Neural crest cell (in vitro differentiated cells): ENCODE measurements around the gene TRABD. TPM values are rescaled to one million over a fixed set of nuclear protein-coding genes. Genes with fewer than 3 reads are reported as not detected.
A peak's percentile ranks its signal among the peaks of the same experiment; 100 is the strongest.

Experiments
- DNase-seq: peaks from one replicate; pipeline ENCODE4 v3.0.0; 2021; ENCODE audit warnings: low read depth, mixed read lengths, low spot score
- H3K27ac Mint-ChIP-seq: one replicate; pipeline ENCODE4 v1.8.0; 2021; ENCODE audit warnings: mild to moderate bottlenecking, mixed read lengths; ENCODE audit not compliant: unreplicated experiment
- H3K27me3 Mint-ChIP-seq: 2 replicates; pipeline ENCODE4 v1.8.0; 2021; ENCODE audit warnings: low read depth, mild to moderate bottlenecking, mixed read lengths
- H3K36me3 Mint-ChIP-seq: 2 replicates; pipeline ENCODE4 v1.8.0; 2021; ENCODE audit warnings: low read depth, mild to moderate bottlenecking, mixed read lengths
- H3K4me1 Mint-ChIP-seq: 2 replicates; pipeline ENCODE4 v1.8.0; 2021; ENCODE audit warnings: mixed read lengths
- H3K4me3 Mint-ChIP-seq: one replicate; pipeline ENCODE4 v1.8.0; 2021; ENCODE audit warnings: mild to moderate bottlenecking, mixed read lengths
- H3K9me3 Mint-ChIP-seq: 2 replicates; pipeline ENCODE4 v1.8.0; 2021; ENCODE audit warnings: mixed read lengths
- total RNA-seq: library from RNA; stranded (reverse); gene quantifications from 2 replicates; pipeline ENCODE4 v1.2.1, GENCODE V29; 2021
- TF ChIP-seq, protein P1 (sequence below): fragments of 200-600 bp; sonication (generic); conservative IDR thresholded peaks from 2 replicates; pipeline ENCODE4 v1.5.0; 2021; ENCODE audit warnings: antibody characterized with exemption, mild to moderate bottlenecking

The TRABD gene
- total RNA-seq, 1 donor from 2014 or later: 45.7 TPM

- no peak for DNase-seq
- H3K27me3 Mint-ChIP-seq: peaks cover 45% of the 10 kb centered on the region
- no peaks in the 10 kb centered on the region for H3K9me3 Mint-ChIP-seq
- no peaks in the 10 kb centered on the region for H3K36me3 Mint-ChIP-seq
- peak within 1 kb of the TSS; percentile 84 for H3K4me3 Mint-ChIP-seq
- TF ChIP-seq, protein P1, sequence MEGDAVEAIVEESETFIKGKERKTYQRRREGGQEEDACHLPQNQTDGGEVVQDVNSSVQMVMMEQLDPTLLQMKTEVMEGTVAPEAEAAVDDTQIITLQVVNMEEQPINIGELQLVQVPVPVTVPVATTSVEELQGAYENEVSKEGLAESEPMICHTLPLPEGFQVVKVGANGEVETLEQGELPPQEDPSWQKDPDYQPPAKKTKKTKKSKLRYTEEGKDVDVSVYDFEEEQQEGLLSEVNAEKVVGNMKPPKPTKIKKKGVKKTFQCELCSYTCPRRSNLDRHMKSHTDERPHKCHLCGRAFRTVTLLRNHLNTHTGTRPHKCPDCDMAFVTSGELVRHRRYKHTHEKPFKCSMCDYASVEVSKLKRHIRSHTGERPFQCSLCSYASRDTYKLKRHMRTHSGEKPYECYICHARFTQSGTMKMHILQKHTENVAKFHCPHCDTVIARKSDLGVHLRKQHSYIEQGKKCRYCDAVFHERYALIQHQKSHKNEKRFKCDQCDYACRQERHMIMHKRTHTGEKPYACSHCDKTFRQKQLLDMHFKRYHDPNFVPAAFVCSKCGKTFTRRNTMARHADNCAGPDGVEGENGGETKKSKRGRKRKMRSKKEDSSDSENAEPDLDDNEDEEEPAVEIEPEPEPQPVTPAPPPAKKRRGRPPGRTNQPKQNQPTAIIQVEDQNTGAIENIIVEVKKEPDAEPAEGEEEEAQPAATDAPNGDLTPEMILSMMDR: no peak
- H3K4me1 Mint-ChIP-seq: no peaks in the 10 kb centered on the region
- H3K27ac Mint-ChIP-seq: no peak within 1 kb of the TSS
Observed at GRCh38 chr22:50170453-50171318, 15.0 kb upstream of the TRABD start, which contains the start of gene PANX2. TSS of gene PANX2 (plus strand) at chr22:50170731. CDS start at chr22:50170731, 0 bp downstream.

DNA sequence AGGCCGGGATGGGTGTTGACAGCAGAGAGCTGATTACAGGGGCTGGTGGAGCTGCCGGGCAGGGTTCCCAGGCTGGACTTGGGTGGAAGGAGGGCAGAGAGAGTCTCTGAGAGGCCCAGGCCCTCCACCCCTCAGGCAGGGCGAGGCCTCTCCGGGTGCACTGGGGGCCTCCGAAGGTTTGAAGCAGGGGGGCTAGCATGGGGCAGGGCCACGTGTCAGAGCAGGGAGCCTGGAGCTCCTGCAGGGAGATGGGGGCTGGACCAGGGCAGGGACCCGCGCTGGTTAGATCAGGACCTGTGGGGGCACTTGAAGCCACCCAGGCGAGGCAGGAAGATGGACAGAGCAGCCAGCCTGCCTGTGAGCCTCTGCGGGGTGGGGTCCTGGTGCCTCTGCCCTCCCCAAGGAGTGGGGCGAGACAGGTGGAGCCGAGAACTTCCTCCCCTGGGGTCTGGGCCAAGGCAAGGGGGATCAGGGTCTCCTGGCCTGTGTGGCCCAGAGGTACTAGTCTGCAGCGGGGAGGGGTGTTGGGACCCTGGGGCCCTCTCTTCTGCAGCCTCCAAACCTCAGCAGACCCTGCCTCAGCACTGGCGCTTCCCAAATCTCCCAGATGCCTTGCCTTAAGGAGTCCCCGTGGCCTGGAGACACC is 14.3 kb upstream of the TRABD start:
- Mint-ChIP-seq H3K4me3 (peak overlapping the region; percentile 84), H3K27ac (no peak overlapping the region), H3K4me1 (no peaks in the 10 kb centered on the region), H3K36me3 (no peaks in the 10 kb centered on the region), H3K9me3 (no peaks in the 10 kb centered on the region), H3K27me3 (peaks cover 45% of the 10 kb centered on the region)
- TF ChIP-seq, protein P1: no peak
- DNase-seq: no peak

- TF ChIP-seq, protein P1: no peak
- Mint-ChIP-seq H3K4me1 (no peaks in the 10 kb centered on the region), H3K36me3 (no peaks in the 10 kb centered on the region), H3K27ac (no peak overlapping the region), H3K9me3 (no peaks in the 10 kb centered on the region), H3K4me3 (peak overlapping the region; percentile 84), H3K27me3 (peaks cover 42% of the 10 kb centered on the region)
- no peak for DNase-seq
Observed at GRCh38 chr22:50171965-50172421, 13.7 kb upstream of the TRABD start.

GRCh38 chr22:50173311-50173982 is 12.3 kb upstream of the TRABD start:
- Mint-ChIP-seq H3K9me3 (no peaks in the 10 kb centered on the region), H3K27me3 (peaks cover 27% of the 10 kb centered on the region), H3K36me3 (no peaks in the 10 kb centered on the region), H3K4me3 (no peak overlapping the region), H3K4me1 (no peaks in the 10 kb centered on the region), H3K27ac (no peak overlapping the region)
- no peak for DNase-seq
- TF ChIP-seq, protein P1: no peak

- Mint-ChIP-seq H3K9me3 (no peaks in the 10 kb centered on the region), H3K27me3 (peaks cover 22% of the 10 kb centered on the region), H3K4me1 (no peaks in the 10 kb centered on the region), H3K27ac (no peak overlapping the region), H3K36me3 (no peaks in the 10 kb centered on the region), H3K4me3 (peak overlapping the region; percentile 70)
- TF ChIP-seq, protein P1: no peak
- DNase-seq: no peak
Observed at GRCh38 chr22:50173983-50174355, 11.7 kb upstream of the TRABD start.
